NCI-H1092 (cell line): Measurements from ENCODE around the gene GALNT9.
"Not testable (repeated sequence)": the region's sequence is repeated elsewhere in the genome, so short reads cannot be mapped to it uniquely, and the experiment has no call there.

Source experiments
- DNase-seq: peaks from one replicate; lab custom pipeline; 2025; lab: John Stamatoyannopoulos, UW

GALNT9 gene

DNA sequence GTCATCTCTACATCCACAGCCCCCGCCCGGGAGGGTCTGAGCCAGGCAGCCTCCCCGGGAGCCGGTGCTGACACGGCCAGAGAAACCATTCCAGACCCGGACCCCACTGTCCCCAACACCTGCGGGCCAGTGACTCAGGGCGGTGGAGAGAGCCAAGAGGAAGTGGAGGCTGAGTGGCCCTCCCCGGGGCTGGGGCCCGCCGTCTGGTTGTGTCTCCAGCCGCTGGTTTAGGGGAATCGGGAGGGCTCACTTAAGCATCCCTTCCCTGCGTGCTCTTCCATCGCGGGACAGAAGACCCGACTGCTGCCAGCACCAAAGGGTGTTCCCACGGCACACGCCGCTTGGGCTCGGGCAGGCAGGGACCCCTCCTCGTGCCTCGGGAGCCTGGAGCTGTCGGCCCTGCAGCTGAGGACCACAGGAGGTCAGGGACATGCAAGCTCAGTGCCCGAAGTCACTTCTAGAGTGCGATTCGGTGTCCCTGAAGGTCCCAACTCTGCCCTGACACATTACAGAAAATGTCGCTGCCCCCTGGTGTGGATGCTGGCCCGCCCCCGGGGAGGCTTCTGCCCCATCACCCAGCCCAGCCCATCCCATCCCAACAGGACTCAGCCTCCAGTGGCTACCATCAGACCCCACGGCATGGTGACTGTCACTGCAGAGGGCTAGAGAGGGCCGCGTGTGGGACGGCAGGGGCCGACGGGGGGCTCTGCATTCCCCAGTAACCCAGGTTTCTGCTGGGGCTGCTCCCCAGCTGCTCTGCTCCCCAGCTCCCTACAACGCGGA lies 50.8 kb downstream of the GALNT9 start:
- DNase-seq: no peak

- DNase-seq: no peak
These were observed 51.4 kb downstream of the GALNT9 start for GRCh38 chr12:132277949-132278348.

DNA sequence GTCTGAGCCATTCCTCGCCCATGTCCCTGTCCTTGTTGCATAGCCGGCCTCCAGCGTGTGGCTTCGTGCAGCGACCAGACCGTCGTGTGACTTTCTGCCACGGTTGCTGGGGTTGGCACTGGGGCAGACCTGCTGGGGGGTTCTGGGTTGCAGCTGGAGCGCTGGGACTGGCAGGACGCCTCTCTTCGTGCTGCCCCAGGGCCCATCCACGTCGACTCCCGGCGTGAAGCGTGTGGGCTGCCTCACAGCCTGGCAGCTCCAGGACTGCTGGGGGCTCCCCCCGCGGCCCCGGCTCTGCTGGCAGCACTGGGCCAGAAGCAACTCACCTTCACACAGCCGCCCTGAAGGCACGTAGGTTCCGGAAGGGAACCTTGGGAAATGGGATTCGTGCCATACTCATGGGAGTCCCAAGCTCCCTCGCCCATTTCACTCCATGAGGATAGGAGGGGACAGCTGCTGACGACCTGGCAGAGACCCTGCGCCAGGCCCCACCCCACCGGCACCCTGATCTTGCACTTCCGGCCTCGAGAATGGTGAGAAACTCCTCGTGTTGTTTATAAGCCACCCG lies 51.9 kb downstream of the GALNT9 start:
- DNase-seq: no peak

DNA sequence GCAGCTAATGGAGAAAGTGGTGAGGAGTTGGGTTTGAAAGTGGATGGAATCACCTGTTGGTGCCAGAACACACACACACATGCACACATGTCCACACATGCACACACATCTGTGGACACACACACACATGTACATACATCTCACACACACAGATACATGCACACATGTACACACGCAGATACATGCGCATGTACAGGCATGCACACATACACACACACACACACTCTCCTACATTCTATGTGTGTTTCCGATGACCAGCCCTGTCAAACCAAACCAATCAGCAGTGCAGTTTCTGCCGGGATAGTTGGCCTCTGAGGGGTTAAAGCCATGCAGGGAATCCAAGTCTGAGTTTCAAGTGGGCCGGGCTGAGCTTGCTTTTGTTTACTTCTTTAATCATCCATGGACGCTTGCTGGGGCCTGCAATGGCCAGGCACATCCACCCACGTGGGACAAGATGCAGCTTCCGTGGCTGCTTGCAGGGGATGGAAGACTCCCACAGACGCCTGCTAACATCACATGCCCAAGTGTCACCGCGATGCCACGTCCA lies 52.5 kb downstream of the GALNT9 start:
- DNase-seq: no peak

DNA sequence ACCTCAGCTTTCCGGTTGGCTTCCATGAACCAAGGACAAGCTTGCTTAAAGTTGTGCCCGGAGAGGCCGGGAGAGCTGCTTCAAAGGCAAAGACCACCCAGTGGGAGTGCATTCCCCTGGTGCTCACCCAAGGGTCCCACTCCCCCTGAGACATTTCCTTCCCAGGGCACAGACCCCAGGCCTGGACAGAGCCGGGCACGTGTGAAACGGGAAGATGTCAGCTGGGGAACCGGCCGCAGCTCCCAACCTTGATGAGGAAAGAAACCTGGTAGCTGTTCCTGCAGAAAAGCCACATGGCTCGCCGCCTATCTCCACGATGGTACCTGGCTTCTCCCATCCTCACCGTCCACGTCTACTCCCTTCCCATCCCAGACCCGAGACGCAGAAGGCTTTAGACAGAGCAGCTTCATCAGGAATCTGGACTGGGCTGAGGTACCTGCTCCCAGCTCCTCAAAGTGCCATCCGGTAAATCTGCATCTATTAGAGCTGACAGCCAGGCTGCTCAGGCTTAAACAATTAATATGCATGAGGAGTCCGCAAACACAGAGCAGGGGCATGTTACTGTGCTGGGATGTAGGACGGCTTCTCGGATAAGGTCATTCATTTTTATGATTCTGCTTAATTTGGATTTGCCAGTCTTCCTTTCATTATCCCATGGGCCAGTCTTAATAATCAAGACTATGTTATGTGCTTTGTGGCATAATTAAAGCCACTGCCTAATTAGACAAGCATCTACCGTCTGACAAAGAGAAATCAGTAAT lies 53.1 kb downstream of the GALNT9 start:
- no peak for DNase-seq

- no peak for DNase-seq
These were observed 53.8 kb downstream of the GALNT9 start for GRCh38 chr12:132275631-132276030.

DNA sequence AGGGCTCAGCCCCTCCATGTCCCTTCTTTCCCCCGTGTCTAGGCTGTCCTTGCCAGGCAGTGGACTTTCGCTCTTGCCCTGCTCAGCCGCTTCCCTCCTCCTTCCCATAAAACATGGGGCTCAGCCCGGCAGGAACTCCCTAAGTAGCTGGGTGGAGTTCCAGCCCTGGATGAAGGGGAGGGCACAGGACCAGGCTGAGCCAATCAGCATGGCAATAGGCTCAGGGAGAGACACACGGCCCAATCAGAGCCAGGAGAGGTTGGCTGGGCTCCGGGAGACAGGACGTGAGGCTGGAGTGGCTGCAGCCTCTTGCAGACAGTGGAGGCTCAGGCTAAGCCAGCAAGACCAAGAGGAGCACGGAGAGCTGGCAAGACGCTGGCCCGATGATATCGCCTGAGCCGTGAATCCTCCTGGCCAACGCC lies 54.3 kb downstream of the GALNT9 start:
- DNase-seq: no peak

- DNase-seq: no peak
These were observed 55.4 kb downstream of the GALNT9 start for GRCh38 chr12:132273992-132274334.

DNA sequence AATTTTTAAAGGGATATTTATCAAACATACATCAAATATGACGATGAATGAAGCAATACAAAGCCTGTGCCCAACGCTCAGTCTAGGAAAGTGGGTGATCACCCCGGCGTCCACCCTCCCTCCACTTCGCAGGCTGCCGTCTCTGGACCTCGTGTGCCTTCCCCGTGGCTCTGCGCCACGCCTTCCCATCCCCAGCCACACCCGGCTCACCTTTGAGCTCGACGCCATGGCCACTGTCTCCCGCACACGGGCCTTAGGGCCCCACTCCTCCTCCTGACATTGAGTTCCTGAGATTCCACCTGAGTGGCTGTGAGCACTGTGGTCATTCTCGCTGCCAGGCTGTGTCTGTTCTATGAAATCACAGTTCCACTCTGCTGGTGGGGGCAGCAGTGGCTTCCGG lies 56.7 kb downstream of the GALNT9 start:
- DNase-seq: no peak

GRCh38 chr12:132271755-132272092 lies 57.7 kb downstream of the GALNT9 start:
- DNase-seq: no peak

DNA sequence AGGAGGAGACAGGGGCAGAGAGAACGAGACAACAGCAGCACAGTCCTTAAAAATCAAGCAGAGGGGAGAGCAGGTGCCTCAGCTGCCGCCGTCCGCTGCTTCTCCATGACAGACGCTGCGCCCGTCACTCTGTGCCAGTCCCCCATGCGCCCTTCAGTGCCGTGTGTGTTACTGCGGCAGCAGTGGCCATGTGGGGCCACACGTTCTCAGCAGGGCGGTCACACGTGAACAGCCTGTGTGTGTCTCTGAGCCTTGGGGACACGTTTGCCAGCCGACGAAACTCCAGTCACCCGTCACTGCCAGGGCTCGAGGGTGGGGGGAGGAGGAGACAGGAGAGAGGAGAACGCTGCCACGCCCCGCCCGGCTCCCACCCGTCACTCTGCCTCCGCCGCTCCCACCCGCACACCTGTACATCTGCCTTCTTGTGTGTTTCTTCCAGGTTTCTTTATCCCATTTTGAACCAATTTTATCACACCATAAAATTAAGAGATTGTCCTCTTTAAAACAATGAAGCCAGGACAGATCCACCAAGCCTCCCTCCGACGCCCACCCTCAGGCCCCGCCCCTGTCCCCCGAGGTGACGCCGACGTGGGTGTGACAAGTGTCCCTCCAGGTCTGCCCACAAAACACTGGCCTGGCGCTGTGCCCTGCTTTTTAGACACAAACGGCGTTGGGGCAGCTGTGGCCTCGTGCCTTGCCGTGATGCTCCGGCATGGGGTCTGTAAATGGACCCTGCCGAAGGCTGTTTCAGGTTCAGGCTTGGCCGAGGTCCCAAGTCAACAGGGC lies 58.2 kb downstream of the GALNT9 start:
- no peak for DNase-seq

GRCh38 chr12:132270516-132270915 lies 58.9 kb downstream of the GALNT9 start:
- no peak for DNase-seq

- no peak for DNase-seq
These were observed 60.0 kb downstream of the GALNT9 start for GRCh38 chr12:132269271-132269968.

- DNase-seq: no peak
These were observed 60.7 kb downstream of the GALNT9 start for GRCh38 chr12:132268674-132269073.

DNA sequence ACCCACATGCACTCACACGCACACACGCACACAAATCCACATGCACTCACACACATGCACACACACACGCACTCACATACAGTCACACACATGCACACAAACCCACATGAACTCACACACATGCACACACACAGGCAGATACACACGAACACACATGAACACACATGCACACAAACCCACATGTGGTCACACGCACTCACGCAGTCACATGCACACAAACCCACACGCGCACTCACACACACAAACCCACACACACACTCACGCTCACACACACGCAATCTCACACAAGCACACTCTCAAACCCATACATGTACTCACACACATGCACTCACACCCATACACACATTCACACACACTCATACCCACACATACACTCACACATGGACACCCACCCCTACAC lies 61.5 kb downstream of the GALNT9 start:
- no peak for DNase-seq

GRCh38 chr12:132266802-132267201 lies 62.6 kb downstream of the GALNT9 start:
- no peak for DNase-seq

DNA sequence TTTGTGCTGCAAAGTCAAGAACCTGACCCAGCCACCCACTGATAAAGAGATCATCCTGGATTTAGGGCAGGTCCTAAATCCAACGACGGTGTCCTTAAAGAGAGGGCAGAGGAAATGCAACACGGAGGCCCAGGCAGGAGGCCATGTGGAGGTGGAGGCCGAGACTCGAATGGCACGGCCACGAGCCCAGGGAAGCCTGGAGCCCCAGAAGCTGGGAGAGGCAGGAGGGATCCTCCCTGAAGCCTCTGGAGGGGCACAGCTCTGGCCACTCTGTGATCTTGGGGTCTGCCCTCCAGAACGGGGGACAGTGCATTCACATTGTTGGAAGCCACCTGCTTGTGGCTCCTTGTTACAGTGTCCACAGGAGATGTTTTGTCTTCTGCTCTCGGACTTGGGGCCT lies 63.0 kb downstream of the GALNT9 start:
- no peak for DNase-seq

DNA sequence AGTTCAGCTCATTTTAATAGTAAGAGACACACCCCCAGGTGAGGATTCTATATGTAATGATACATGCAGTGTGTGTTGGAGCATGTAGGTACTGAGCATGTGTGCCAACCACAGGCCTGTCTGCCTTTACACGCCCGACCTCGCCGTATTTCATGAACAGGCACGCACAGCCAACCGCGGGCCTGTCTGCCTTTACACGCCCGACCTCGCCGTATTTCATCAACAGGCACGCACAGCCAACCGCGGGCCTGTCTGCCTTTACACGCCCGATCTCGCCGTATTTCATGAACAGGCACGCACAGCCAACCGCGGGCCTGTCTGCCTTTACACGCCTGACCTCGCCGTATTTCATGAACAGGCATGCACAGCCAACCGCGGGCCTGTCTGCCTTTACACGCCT lies 63.6 kb downstream of the GALNT9 start:
- DNase-seq: not testable (repeated sequence)

DNA sequence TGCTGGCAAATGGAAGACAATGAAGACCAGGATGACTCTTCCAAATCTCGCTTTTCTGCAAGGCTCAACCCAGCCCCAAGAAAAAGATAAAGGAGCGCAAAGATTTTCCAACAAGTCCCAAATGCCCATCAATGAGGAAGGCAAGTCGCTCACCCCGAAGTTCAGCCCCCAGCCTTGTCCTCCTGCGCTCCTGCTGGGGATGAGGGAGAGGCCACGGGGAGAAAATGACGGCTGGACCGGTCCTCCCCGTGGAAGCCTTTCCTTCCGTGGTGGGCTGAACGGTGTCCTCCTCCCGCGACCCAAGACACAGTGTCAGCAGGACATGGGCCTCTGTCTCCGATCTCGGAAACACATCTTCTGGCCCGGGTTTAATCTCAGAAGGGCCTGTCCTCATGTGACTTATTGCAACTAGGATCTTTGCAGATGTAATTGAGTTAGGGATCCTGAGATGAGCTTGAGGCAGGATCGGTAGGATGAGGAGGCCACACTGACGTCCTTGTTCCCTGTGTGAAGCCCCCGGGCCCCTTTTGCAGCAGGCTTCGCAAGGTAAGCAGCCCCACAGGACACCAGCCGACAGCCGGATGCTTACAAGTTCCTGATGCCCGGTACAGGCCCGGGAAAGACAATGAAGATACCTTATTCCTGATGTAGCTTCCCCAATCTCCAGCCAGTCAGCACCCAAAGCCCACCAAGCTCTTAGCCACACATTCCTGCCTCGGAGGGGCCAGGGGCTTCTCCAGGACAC lies 64.2 kb downstream of the GALNT9 start:
- DNase-seq: no peak

DNA sequence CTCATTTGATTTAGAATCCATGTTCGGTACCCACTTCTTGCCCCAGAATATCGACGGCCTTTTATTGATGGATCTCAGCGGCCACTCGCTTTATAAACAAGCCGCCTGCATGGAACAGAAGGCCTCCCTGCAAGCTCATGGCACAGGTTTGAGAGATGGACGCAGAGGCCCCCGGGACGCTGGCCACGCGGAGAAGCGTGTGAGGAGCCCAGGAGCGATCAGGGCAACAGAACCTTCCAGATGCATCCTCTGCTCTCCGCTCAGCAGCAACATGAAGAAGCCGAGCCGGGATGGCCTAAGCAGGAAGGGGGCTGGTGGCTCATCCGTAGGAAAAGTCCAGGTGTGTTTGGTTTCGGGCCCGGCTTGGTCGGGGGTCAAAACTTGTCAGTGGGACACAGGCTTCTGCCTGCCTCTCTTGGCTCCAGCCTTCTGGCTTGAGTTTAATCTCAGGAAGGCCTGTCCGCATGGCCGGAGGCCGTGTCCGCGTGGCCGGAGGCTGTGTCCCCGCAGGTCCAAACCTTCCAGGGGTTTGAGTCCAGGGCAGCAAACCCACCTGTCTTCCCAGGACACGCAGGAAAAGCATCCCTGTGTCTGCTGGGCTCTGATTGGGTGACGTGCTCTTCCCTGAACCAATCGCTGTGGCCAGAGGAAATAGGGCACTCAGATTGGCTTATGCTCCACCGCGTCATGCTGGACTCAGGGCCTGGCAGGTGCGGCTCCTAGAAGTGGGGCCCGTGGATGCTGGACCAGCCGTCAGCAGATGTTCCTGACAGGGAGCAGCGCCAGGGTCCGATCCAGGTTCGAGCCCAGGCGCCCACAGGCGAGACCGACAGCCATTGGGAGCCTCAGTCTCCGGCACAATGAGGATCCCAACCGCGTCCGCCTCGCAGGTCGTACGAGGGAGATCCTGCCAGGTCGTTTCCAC lies 65.0 kb downstream of the GALNT9 start:
- DNase-seq: no peak
